K562 (cell line): ENCODE measurements around the gene EEFSEC.

Experiments used
- ILK ChIP-seq: fragments of 450-650 bp; IDR thresholded peaks from 2 replicates; pipeline ENCODE4 v1.6.1; 2016; ENCODE audit warnings: missing genetic modification characterization, low read depth, mild to moderate bottlenecking, missing compliant biosample characterization, moderate library complexity, borderline replicate concordance
- POLR2A ChIP-seq: fragments of 450-650 bp; conservative IDR thresholded peaks from 2 replicates; pipeline ENCODE4 v1.6.1; 2016

- TF ChIP-seq ILK (tag) (no peak), POLR2A (no peak)
Measured at GRCh38 chr3:128358156-128358895, 205.0 kb downstream of the EEFSEC start.
